CD4-positive, alpha-beta T cell treated with Interleukin-17A for 4 hours (primary cell): ENCODE measurements around the gene FBXL5.

Experiments
- DNase-seq: peaks from one replicate; pipeline ENCODE4 v3.0.0-alpha.2; 2020; ENCODE audit warnings: mixed read lengths

Gene FBXL5

GRCh38 chr4:15675356-15675755 is 20.2 kb upstream of the FBXL5 start:
- no peak for DNase-seq

GRCh38 chr4:15674926-15675325 is 19.8 kb upstream of the FBXL5 start:
- no peak for DNase-seq

GRCh38 chr4:15674046-15674445 is 18.9 kb upstream of the FBXL5 start:
- no peak for DNase-seq

GRCh38 chr4:15673337-15673736 is 18.2 kb upstream of the FBXL5 start:
- no peak for DNase-seq

- no peak for DNase-seq
Measured at GRCh38 chr4:15672101-15672500, 16.9 kb upstream of the FBXL5 start.

- DNase-seq: no peak
Measured at GRCh38 chr4:15670576-15670975, 15.4 kb upstream of the FBXL5 start.

GRCh38 chr4:15668566-15669435 is 13.6 kb upstream of the FBXL5 start:
- DNase-seq: no peak

- no peak for DNase-seq
Measured at GRCh38 chr4:15667006-15667405, 11.8 kb upstream of the FBXL5 start.

- DNase-seq: no peak
Measured at GRCh38 chr4:15665753-15666365, 10.7 kb upstream of the FBXL5 start.

GRCh38 chr4:15659768-15660570 is 4.8 kb upstream of the FBXL5 start:
- no peak for DNase-seq

- DNase-seq: no peak
Measured at GRCh38 chr4:15658781-15659180, 3.6 kb upstream of the FBXL5 start.

- DNase-seq: no peak
Measured at GRCh38 chr4:15658136-15658770, 3.1 kb upstream of the FBXL5 start.

- DNase-seq: no peak
Measured at GRCh38 chr4:15657366-15657765, 2.2 kb upstream of the FBXL5 start.

GRCh38 chr4:15656038-15656470 is 897 bp upstream of the FBXL5 start:
- no peak for DNase-seq

- DNase-seq: peak; percentile 57
Measured at GRCh38 chr4:15654593-15655222, 449 bp downstream of the FBXL5 start.

- DNase-seq: peak; percentile 8
Measured at GRCh38 chr4:15653864-15654592, 1.1 kb downstream of the FBXL5 start.

- no peak for DNase-seq
Measured at GRCh38 chr4:15653420-15653819, 1.7 kb downstream of the FBXL5 start.

- no peak for DNase-seq
Measured at GRCh38 chr4:15652841-15653240, 2.3 kb downstream of the FBXL5 start.

GRCh38 chr4:15652191-15652590 is 3.0 kb downstream of the FBXL5 start:
- DNase-seq: no peak

- no peak for DNase-seq
Measured at GRCh38 chr4:15651676-15652075, 3.5 kb downstream of the FBXL5 start.

- DNase-seq: peak; percentile 62
Measured at GRCh38 chr4:15649914-15650545, 5.1 kb downstream of the FBXL5 start.
